Medulla oblongata (tissue), 1 donor: ENCODE data around the gene RITA1.
A peak's percentile ranks its signal among the peaks of the same experiment; 100 is the strongest.
"Not testable (repeated sequence)": the region's sequence is repeated elsewhere in the genome, so short reads cannot be mapped to it uniquely, and the experiment has no call there.

Source experiments
- DNase-seq: peaks from one replicate; pipeline ENCODE4 v3.0.0-alpha.2; 2015; ENCODE audit errors: extremely low spot score

RITA1 gene, protein sequence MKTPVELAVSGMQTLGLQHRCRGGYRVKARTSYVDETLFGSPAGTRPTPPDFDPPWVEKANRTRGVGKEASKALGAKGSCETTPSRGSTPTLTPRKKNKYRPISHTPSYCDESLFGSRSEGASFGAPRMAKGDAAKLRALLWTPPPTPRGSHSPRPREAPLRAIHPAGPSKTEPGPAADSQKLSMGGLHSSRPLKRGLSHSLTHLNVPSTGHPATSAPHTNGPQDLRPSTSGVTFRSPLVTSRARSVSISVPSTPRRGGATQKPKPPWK

DNA sequence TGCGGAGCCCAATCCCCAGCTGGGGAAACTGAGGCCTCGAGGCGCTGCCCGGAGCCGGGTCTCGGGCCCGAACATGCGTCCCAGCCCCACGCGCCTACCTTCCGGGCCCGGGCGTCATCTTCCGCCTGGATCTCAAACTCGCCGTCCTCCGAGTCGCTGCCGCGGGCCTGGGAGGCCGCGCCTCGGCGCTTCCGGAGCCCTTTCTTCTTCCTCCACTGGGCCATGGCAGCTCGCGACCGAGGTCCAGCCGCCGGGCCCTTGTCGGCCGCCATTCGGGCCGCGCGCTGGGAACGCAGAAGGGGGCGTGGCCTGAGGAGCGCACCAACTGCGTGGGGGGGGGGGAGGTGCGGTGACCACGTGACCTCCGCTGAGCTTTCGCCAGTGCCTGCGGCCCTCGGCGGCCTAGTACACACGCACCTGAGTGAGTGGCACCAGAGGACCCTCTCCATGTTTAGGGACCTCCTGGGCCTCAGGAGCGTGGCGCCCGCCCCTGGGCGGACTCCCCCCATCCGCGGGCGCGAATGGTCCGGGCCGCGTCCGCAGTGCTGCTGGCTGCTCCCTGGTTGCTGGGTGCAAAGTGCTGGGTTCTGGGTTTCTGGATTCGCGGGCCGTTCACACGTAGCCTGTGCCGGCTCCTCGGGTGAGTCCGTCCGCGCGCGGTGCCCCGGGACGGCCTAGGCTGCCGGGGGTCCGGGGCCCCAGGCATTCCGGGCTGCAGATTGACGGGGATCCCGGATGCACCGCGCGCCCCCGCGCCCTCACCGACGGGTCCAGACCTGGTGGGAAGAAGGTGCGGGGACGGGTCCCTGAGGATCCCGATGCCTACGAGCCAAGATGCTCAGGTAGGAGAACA, at the start of gene RITA1, which contains the start of gene DDX54:
Gene RITA1, plus strand, starts transcription at position 542 of the 853 bp plus-strand sequence. CDS start 1,026 bp downstream, outside the sequence.
Gene DDX54, minus strand, starts transcription at position 299 of the 853 bp plus-strand sequence. Its CDS starts 27 bp downstream, at position 272.
- DNase-seq, result peak; percentile 68

DNA sequence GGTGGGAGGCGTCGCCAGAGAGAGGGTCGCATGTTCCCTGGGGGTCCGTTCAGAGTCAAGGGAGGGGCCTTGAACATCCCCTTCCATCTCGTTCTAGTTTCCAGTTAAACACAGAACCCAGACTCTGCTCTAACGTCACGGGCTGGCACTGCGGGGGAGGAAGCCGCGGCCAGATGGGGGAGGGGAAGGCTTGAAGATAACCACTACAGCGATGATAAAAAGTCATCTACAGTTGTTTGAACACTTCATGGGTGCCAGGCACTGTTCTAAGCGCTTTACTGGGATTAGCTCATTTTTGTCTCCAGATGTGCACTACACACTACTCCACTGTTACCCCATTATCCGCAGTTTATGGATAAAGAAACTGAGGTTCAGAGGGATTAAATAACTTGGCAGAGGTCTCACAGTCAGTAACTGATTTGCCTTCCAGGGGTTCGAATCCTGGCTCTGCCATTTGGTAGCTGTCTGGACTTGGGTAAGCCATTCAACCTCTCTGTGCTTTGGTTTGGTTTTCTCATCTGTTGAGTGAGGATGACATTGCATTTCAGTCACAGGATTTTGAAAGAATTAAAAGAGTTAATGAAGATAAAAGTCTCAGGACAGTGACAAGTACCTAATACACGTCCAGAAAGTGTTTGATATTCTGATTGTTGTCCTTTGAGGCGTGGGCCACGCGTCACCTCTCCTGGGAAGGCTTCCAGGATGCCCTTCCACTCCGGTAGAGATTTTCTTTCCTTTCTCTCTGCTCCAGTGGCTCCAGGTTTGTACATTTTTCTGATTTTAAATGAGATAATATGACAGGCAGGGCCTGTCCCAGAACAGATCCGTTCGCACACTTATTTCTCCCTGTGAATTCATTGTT, 49.2 kb upstream of the RITA1 start:
- DNase-seq, result peak; percentile 53

DNA sequence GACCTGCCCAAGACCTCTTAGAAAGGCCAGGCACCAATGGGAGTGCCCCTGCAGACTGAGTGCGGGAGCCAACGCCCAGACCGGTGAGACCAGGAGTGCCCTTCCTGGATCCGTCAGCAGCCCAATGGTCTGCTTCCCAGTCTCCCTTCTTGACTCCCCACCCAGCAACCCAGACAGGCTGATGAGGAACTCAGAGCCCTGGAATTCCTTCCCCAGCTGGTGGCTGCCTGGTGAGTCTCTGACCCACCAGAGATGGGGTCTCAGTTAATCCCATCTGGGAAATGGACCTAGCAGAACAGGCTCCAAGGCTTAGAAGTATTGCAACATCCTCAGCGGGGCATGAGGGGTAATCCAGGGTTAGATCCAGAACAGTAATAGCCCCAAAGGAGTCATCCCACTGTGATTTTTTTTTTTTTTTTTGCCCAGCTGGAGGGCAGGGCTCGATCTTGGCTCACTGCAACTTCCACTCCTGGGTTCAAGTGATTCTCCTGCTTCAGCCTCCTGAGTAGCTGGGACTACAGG, 48.5 kb upstream of the RITA1 start:
- DNase-seq, result no peak

DNA sequence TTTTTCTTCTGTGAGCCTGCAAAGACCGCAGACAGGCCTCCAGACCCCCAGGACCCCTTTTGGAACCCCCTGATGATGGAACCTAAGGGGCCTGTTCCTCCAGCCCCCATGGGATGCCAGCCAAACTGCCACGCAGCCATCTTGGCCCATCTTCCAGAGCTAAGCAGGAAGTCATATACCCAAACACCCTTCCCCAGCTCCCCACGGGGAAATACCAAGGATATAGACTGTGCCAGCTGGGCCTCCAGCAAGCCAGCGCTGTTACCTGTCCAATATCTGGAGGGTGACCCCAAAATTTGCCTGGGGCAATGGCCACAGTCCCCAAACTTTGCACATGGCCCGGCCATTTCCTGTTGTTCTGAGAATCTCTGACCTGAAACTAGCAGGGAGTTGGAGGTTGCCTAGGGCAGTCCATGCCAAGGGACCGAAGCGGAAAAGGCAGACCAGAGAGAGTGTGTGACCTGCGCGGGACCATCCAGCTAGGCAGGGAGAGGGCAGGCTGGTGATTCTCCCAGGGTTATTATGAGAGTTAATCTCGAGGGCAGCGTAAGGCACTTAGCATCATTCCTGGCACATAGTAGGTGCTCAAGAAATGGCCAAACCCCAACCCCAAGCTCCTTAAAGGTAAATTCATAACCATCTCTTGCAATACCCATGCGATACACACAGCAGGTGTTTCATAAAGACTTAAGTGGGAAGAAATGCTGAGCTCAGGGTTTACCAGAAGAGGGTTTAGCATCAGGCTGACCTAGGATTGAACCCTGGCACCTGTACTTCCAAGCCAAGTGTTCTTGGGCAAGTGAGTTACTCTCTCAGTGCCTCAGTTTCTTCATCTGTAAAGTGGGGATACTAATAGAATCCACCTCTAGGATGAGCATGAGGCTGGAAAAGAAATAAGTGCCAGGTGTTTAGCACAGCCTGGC, 47.4 kb upstream of the RITA1 start:
- DNase-seq, result no peak

DNA sequence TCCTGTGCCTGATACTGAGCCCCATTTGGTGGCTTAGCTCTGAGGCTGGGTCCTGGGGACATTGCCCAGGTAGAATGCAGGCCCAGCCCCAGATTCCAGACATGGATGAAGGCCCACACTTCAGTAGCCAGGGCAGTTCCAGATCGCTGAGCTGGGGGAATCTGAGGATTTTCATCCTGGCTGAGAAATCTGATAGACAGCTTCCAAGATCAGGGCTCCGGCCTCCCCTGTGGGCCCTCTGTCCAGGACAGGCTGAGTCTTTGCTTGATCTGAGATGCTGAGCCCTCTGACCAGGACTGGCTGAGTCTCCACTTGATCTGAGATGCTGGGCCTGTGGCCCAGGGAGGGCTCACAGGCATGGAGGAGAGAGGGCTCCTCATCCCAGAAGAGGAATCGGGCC, 46.7 kb upstream of the RITA1 start:
- no peak for DNase-seq

DNA sequence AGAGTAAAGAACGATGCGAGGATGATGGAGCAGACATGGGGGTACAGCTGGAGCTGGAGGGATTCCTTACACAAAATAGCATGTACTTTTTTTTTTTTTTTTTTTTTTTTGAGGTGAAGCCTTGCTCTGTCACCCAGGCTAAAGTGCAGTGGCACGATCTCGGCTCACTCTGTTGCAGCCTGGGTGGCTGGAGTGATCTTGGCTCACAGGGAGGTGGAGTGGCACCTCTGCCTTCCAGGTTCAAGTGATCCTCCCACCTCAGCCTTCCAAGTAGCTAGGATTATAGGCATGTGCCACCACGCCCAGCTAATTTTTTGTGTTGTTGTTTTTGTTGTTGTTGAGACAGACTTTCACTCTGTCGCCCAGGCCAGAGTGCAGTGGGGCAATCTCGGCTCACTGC, 44.8 kb upstream of the RITA1 start:
- DNase-seq, result no peak

DNA sequence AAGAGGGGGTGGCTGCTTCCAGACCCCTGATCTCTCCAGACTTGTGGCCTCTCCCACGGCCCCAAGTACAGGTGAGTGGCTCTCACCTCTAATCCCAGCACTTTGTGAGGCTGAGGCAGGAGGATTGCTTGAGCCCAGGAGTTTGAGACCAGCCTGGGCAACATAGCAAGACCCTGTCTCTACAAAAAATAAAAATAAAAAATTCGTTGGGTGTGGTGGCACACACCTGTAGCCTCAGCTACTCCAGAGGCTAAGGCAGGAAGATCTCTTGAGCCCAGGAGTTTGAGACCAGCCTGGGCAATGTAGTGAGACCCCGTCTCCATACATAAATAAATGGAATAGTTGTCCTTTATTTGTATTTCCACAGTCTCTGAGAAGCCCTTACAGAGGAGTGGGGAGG, 43.8 kb upstream of the RITA1 start:
- DNase-seq, result not testable (repeated sequence)

DNA sequence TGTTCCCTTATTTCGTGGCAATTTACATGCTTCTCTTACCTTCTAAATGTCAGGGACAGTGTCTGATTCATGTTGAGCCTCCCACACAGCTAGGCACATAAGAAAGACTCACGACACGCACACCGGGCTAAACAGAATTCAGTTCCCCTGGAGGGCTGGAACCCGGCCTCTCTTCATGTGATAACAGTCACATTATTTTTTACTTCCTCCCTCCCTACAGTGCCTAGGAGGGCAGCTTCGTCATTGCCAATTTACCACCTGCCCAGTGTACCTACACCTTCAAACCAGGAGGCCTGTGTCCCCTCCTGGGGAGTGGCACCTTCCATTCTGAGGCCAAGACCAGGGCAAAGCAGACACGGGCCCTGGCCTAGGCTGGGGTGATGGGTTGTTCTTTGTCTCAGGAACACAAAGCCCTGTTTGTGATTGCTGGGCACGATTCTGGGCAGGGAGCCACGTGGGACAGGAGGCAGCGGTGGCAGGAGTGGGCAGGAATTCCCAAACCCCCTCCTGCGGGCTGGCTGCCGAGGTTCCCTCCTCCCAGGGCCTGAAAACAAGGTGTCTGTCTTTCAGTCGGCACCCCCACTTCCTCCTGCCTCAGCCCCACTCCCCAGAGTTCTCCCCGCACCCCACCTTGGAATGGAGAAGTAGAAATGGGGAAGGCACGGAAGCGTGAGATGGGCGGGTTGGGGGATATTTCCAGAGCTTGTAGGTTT, 43.2 kb upstream of the RITA1 start:
- peak; percentile 96 for DNase-seq

DNA sequence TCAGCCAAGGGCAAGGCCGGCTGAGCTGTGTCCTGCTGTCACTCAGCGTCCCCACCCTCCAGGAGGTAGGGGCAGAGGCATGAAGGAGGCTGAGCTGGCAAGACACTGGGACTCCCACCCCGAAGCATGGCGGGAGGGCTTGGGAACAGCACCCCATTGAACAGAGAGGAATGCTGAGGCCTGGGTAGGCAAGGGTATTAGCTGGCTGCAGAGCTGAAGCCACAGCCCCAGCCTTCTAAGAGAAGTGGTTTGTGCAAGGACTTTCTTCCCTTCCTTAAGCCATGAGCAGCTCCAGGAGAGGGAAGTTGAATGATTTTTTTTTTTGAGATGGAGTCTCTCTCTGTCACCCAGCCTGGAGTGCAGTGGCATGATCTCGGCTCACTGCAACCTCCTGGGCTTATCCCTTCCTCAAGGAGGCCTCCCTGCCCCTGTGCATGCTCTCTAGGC, 42.6 kb upstream of the RITA1 start:
- DNase-seq, result no peak

DNA sequence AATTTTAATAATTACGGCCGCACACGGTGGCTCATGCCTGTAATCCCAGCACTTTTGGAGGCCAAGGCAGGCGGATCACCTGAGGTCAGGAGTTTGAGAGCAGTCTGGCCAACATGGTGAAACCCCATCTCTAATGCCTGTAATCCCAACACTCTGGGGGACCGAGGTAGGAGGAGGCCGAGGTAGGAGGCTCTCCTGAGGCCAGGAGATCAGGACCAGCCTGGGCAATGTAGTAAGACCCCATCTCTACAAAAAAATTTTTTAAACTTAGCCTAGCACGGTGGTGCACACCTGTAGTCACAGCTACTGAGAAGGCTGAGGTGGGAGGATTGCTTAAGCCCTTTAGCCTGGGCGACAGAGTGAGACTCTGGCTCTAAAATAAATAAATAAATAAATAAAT, 41.6 kb upstream of the RITA1 start:
- no peak for DNase-seq

DNA sequence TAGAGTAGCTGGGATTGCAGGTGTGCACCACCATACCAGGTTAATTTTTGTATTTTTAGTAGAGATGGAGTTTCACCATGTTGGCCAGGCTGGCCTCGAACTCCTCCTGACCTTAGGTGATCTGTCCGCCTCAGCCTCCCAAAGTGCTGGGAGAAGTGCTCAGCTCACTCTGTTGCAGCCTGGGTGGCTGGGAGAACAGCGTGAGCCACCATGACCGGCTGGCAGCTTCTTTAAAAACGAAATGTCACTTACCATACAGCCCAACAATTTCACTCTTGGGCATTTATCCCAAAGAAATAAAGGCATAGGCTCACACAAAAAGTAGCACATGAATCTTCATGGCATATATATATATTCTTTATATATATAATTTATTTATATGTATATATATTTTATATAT, 40.7 kb upstream of the RITA1 start:
- DNase-seq, result no peak

DNA sequence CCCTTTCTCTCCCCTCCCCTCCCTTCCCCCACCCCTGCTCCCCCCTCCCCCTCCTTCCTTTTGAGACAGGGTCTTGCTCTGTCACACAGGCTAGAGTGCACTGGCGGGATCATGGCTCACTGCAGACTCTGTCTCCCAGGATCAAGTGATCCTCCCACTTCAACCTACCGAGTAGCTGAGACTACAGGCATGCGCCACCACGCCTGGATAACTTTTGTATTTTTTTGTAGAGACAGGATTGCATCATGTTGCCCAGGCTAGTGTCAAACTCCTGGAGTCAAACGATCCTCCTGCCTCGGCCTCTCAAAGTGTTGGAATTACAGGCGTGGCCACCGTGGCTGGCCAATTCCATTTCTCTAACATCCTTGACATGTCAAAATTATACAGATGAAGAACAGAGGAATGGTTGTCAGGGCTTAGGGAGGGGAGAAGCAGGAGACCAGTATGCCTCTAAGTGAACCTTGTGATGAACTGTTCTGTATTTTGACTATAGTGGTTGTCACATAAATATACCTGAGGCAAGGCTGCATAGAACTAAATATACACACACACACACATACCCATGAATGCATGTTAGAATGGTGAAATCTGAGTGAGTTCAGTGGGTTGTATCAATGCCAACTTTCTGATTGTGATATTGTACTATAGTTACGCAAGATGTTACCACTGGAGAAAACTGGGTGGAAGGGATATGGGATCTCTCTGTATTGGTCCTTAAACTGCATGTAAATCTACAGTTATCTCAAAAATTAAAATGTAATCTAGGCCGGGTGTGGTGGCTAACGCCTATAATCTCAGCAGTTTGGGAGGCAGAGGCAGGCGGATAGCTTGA, 39.6 kb upstream of the RITA1 start:
- DNase-seq, result no peak

DNA sequence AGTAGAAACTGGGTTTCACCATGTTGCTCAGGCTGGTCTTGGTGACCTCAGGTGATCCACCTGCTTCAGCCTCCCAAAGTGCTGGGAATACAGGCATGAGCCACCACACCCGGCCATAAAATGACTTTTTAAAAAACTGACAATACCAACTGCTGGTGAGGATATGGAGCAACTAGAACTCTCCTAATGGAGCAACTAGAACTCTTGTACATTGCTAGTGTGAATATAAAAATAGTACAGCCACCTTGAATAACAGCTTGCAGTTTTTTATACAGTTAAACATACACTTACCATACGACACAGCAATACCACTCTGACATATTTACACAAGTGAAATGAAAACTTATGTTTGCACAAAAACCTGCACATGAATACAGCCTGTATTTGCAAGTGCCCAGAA, 38.5 kb upstream of the RITA1 start:
- DNase-seq, result no peak

DNA sequence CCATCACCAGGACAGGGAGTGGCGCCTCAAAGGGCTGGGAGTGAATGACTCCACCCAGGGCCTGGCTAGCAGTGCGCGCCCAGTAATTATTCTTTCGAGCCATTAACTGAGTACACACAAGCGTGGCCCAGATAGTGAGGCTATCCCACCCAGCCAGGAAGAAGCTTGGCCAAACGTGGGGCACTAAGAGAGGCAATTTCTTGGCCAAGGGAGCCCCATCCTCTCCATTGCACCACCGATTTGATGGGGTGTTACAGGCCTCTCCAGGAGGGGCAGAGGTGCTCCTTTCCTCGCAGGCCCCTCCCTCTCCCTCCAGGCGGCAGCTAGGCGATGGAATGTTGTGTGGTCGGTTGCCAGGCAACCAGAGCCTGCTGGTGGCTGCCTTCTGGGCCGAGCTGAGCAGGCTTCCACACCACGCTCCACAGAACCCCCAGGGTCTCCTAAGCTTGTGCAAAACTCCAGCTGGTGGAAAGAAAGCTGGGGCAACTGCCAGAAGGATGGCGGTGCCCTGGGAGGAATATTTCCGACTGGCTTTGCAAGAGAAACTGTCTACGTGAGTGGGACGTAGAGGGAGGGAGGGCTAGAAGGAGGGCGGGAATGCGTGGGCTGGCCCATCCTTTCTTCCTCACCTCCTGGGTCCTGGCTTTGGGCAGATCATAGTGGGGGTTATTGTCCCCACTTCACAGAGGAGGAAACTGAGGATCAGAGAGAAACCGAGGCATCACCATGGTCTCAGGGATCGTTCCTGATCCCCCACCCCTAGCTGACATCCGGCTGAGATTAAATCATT, 36.0 kb upstream of the RITA1 start, which contains the start of gene CFAP73:
Gene CFAP73, plus strand, starts transcription at position 364 of the 790 bp plus-strand sequence. Its CDS starts 134 bp downstream, at position 498.
- peak; percentile 54 for DNase-seq

DNA sequence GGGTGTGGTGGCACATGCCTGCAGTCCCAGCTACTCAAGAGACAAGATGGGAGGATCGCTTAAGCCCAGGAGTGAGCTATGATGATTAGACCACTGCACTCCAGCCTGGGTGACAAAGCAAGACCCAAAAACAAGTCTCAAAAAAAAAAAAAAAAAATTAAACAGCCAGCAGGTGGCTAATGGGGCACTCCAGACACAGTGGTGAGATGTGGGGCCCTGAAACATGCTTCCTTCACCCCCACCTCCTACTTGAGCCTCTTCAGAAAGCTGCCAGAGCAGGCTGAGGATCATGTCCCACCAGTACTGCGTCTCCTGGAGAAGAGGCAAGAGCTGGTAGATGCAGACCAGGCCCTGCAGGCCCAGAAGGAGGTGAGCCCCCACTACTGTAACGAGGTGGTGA, 33.9 kb upstream of the RITA1 start:
- DNase-seq, result no peak

DNA sequence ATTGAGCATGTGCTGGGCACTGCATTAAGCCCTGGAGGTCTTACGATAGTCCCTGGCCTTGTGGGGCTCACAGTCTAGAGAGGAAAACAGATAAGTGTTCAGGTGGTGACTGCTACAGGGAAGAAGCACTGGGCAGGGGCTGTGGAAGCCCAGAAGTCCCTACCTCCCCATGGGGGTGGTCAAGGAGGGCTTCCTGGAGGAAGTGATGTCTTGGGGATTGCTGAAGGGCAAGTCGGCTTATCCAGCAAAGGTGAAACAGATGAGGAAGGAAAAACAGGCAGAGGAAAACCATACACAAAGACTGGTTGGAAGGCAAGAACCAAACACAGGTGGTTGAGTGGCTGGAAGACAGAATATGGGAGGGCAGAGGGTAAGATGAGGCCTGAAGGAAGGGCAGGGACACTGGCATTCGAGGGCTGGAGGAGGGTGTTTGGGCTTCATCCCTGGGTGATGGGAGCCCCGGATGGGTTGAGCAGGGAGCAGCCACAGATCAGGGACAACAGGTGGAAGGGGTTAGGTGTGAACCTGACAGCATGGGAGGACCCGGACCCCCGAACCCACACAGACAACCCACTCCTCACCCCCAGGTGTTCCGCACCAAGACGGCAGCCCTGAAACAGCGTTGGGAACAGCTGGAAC, 33.2 kb upstream of the RITA1 start:
- no peak for DNase-seq
